SH-SY5Y (cell line): Measurements from ENCODE around the gene PLET1.

ENCODE experiments used
- GATA2 ChIP-seq: IDR thresholded peaks from 2 replicates; pipeline ENCODE4 v1.6.1; 2011; ENCODE audit warnings: mild to moderate bottlenecking, low read depth, low read length
- GATA3 ChIP-seq: IDR thresholded peaks from 2 replicates; pipeline ENCODE4 v1.6.1; 2011; ENCODE audit warnings: low read depth, mild to moderate bottlenecking, low read length, moderate library complexity

DNA sequence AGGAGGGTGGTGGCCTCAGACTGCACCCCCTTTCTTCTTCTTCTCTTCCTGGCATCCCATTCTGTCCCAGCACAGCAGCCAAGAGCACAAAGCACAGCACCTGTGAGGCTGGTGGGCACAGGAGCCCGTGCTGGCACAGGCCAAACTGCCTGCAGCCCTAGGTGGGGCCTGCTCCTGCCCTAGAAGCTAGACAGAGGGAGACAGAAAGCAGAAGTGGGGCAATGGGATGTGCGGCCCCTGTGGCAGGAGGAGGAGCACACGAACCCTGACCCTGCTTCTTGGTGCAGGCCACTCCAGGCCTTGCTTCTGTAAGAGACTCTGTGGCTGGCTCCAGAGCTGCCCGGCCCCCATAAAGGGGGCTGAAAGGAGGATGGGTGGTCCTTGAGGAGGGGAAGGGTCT lies 38.4 kb downstream of the PLET1 start:
- TF ChIP-seq GATA2 = no peak
- TF ChIP-seq GATA3 = no peak
